Spleen (tissue), 7 donors: Measurements from ENCODE around the gene ZFAND4.

Experiments used
- CTCF ChIP-seq, 11 experiments: fragments of 200-600 bp in 7 of 11; fragments of 450-650 bp in 4 of 11; sonication (generic) in 4 of 11; IDR thresholded peaks in 8 of 11; conservative IDR thresholded peaks in 3 of 11; 1 replicate in 7 of 11; 2 replicates in 4 of 11; pipeline versions ENCODE4 v1.4.0 to v1.8.0; 2016 to 2021; ENCODE audit warnings: antibody characterized with exemption in 11 of 11, inconsistent platforms in 4 of 11, mild to moderate bottlenecking in 1 of 11
- POLR2AphosphoS5 ChIP-seq, 3 donors: sonication (generic); formaldehyde crosslinking; IDR thresholded peaks; one replicate each; pipeline ENCODE4 v1.5.1; 2017; ENCODE audit warnings: antibody characterized with exemption in 3 of 3
- donor health status: DM: no; HTN: no; CAD: no; lungs with moderate emphysema.
- donor health status: DM: no; HTN: no; CAD: no.
- donor health status: DM: no; HTN: no; CAD: no.

GRCh38 chr10:45614869-45615268 lies 57.7 kb downstream of the ZFAND4 start:
- TF ChIP-seq CTCF (IDR thresholded peaks at IDR 0.05 in 8 of 11, conservative IDR thresholded peaks at IDR 0.05 in 3 of 11) (no peak), POLR2AphosphoS5 (IDR thresholded peaks at IDR 0.05) (no peak)
